SK-N-SH treated with all-trans-retinoic acid at 6 μM for 48 hours (cell line): Measurements from ENCODE around the gene ECHS1.

Experiments
- ARNTL ChIP-seq: fragments of 450-650 bp; formaldehyde crosslinking; IDR thresholded peaks from 2 replicates; pipeline ENCODE4 v1.5.0; 2020; ENCODE audit warnings: low read depth, mild to moderate bottlenecking, moderate library complexity, borderline replicate concordance
- BACH2 ChIP-seq: fragments of 250-450 bp; sonication (Bioruptor Pico); IDR thresholded peaks from 2 replicates; pipeline ENCODE4 v1.9.0; 2021; ENCODE audit warnings: mild to moderate bottlenecking, borderline replicate concordance
- CSDC2 ChIP-seq: fragments of 250-450 bp; sonication (Bioruptor Pico); IDR thresholded peaks from 2 replicates; pipeline ENCODE4 v1.5.0; 2020; ENCODE audit warnings: mild to moderate bottlenecking, moderate library complexity
- ESRRG ChIP-seq: fragments of 250-450 bp; sonication (Bioruptor Pico); IDR thresholded peaks from 2 replicates; pipeline ENCODE4 v1.6.1; 2021; ENCODE audit warnings: mild to moderate bottlenecking
- POU6F1 ChIP-seq: fragments of 250-450 bp; sonication (Bioruptor Pico); IDR thresholded peaks from 2 replicates; pipeline ENCODE4 v1.8.0; 2021; ENCODE audit warnings: low read depth, mild to moderate bottlenecking, moderate library complexity, borderline replicate concordance
- RARB ChIP-seq: fragments of 250-450 bp; sonication (Bioruptor Pico); IDR thresholded peaks from 2 replicates; pipeline ENCODE4 v1.8.0; 2021; ENCODE audit warnings: mild to moderate bottlenecking, moderate library complexity
- TCF4 ChIP-seq: fragments of 250-450 bp; sonication (Bioruptor Pico); IDR thresholded peaks from 2 replicates; pipeline ENCODE4 v1.8.0; 2021; ENCODE audit warnings: mild to moderate bottlenecking, moderate library complexity, borderline replicate concordance
- ZC3H10 ChIP-seq: fragments of 250-450 bp; sonication (Bioruptor Pico); IDR thresholded peaks from 2 replicates; pipeline ENCODE4 v1.5.1; 2021; ENCODE audit warnings: mild to moderate bottlenecking, moderate library complexity
- ZFP3 ChIP-seq: fragments of 250-450 bp; sonication (Bioruptor Pico); IDR thresholded peaks from 2 replicates; pipeline ENCODE4 v1.5.0; 2020; ENCODE audit warnings: mild to moderate bottlenecking, moderate library complexity
- ZFP30 ChIP-seq: fragments of 450-650 bp; formaldehyde crosslinking; IDR thresholded peaks from 2 replicates; pipeline ENCODE4 v1.5.0; 2022; ENCODE audit warnings: mild to moderate bottlenecking, moderate library complexity
- TF ChIP-seq, protein P1 (sequence below): fragments of 250-450 bp; sonication (Bioruptor Pico); IDR thresholded peaks from 2 replicates; pipeline ENCODE4 v1.8.0; 2020; ENCODE audit warnings: mild to moderate bottlenecking, moderate library complexity, borderline replicate concordance

- TF ChIP-seq TCF4 (CRISPR knock-in tag) = no peak
- TF ChIP-seq ARNTL (CRISPR knock-in tag) = no peak
- TF ChIP-seq, protein P1, sequence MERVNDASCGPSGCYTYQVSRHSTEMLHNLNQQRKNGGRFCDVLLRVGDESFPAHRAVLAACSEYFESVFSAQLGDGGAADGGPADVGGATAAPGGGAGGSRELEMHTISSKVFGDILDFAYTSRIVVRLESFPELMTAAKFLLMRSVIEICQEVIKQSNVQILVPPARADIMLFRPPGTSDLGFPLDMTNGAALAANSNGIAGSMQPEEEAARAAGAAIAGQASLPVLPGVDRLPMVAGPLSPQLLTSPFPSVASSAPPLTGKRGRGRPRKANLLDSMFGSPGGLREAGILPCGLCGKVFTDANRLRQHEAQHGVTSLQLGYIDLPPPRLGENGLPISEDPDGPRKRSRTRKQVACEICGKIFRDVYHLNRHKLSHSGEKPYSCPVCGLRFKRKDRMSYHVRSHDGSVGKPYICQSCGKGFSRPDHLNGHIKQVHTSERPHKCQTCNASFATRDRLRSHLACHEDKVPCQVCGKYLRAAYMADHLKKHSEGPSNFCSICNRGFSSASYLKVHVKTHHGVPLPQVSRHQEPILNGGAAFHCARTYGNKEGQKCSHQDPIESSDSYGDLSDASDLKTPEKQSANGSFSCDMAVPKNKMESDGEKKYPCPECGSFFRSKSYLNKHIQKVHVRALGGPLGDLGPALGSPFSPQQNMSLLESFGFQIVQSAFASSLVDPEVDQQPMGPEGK (CRISPR knock-in tag) = no peak
- no peak for TF ChIP-seq RARB (CRISPR knock-in tag)
- TF ChIP-seq CSDC2 (CRISPR knock-in tag) = no peak
- TF ChIP-seq BACH2 (CRISPR knock-in tag) = no peak
- TF ChIP-seq ESRRG = no peak
- TF ChIP-seq ZFP30 (CRISPR knock-in tag) = no peak
- no peak for TF ChIP-seq POU6F1 (CRISPR knock-in tag)
- TF ChIP-seq ZC3H10 = no peak
- TF ChIP-seq ZFP3 (CRISPR knock-in tag) = no peak
Measured at GRCh38 chr10:133351408-133352318, 21.5 kb downstream of the ECHS1 start.
